ENCODE results near the gene SLC49A3. TPM values are rescaled to one million over a fixed set of nuclear protein-coding genes. Genes with fewer than 3 reads are reported as not detected.

The SLC49A3 gene
- total and polyA plus RNA-seq, 2 of the 13 experiments (the other 11 are each of a cell fraction or from before 2014, with no cell fraction given): 0.07 to 0.17 TPM

- TF ChIP-seq ZGPAT (CRISPR knock-in tag; IDR thresholded peaks at IDR 0.05) (0 out of 2 replicates have a peak, but pooled peaks have one; percentile 19), FOXM1 (CRISPR knock-in tag; IDR thresholded peaks at IDR 0.05) (0 out of 2 replicates have a peak, but pooled peaks have one; percentile 12), MTA1 (CRISPR knock-in tag; IDR thresholded peaks at IDR 0.05; ENCODE audit: borderline replicate concordance) (no peak), MTERF4 (CRISPR knock-in tag; IDR thresholded peaks at IDR 0.05) (no peak), ZNF780A (CRISPR knock-in tag; IDR thresholded peaks at IDR 0.05) (no peak), PPARG (CRISPR knock-in tag; conservative IDR thresholded peaks at IDR 0.05) (no peak), FOSL1 (CRISPR knock-in tag; IDR thresholded peaks at IDR 0.05; ENCODE audit: borderline replicate concordance) (no peak), ZNF615 (CRISPR knock-in tag; IDR thresholded peaks at IDR 0.05; ENCODE audit: borderline replicate concordance) (no peak), MXD3 (CRISPR knock-in tag; IDR thresholded peaks at IDR 0.05) (0 out of 2 replicates have a peak, but pooled peaks have one; percentile 20), RARG (CRISPR knock-in tag; IDR thresholded peaks at IDR 0.05; ENCODE audit: low read depth) (no peak), ZNF136 (CRISPR knock-in tag; IDR thresholded peaks at IDR 0.05; ENCODE audit: low read depth) (no peak), NCOA5 (CRISPR knock-in tag; IDR thresholded peaks at IDR 0.05) (no peak), CENPT (CRISPR knock-in tag; IDR thresholded peaks at IDR 0.05; ENCODE audit: low read depth) (no peak), KAT8 (CRISPR knock-in tag; IDR thresholded peaks at IDR 0.05) (no peak), PHF5A (CRISPR knock-in tag; IDR thresholded peaks at IDR 0.05; ENCODE audit: low read depth, unreplicated experiment) (no peak), ZNF207 (IDR thresholded peaks at IDR 0.05; ENCODE audit: borderline replicate concordance) (no peak), ZKSCAN5 (CRISPR knock-in tag; IDR thresholded peaks at IDR 0.05) (no peak)
- TF ChIP-seq, protein P1, sequence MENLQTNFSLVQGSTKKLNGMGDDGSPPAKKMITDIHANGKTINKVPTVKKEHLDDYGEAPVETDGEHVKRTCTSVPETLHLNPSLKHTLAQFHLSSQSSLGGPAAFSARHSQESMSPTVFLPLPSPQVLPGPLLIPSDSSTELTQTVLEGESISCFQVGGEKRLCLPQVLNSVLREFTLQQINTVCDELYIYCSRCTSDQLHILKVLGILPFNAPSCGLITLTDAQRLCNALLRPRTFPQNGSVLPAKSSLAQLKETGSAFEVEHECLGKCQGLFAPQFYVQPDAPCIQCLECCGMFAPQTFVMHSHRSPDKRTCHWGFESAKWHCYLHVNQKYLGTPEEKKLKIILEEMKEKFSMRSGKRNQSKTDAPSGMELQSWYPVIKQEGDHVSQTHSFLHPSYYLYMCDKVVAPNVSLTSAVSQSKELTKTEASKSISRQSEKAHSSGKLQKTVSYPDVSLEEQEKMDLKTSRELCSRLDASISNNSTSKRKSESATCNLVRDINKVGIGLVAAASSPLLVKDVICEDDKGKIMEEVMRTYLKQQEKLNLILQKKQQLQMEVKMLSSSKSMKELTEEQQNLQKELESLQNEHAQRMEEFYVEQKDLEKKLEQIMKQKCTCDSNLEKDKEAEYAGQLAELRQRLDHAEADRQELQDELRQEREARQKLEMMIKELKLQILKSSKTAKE (CRISPR knock-in tag; IDR thresholded peaks at IDR 0.05; ENCODE audit: borderline replicate concordance): peak; percentile 87; the same call in 1 of the 2 replicates
- TF ChIP-seq, protein P2, sequence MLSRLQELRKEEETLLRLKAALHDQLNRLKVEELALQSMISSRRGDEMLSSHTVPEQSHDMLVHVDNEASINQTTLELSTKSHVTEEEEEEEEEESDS (CRISPR knock-in tag; IDR thresholded peaks at IDR 0.05; ENCODE audit: borderline replicate concordance): no peak
- TF ChIP-seq, protein P3, sequence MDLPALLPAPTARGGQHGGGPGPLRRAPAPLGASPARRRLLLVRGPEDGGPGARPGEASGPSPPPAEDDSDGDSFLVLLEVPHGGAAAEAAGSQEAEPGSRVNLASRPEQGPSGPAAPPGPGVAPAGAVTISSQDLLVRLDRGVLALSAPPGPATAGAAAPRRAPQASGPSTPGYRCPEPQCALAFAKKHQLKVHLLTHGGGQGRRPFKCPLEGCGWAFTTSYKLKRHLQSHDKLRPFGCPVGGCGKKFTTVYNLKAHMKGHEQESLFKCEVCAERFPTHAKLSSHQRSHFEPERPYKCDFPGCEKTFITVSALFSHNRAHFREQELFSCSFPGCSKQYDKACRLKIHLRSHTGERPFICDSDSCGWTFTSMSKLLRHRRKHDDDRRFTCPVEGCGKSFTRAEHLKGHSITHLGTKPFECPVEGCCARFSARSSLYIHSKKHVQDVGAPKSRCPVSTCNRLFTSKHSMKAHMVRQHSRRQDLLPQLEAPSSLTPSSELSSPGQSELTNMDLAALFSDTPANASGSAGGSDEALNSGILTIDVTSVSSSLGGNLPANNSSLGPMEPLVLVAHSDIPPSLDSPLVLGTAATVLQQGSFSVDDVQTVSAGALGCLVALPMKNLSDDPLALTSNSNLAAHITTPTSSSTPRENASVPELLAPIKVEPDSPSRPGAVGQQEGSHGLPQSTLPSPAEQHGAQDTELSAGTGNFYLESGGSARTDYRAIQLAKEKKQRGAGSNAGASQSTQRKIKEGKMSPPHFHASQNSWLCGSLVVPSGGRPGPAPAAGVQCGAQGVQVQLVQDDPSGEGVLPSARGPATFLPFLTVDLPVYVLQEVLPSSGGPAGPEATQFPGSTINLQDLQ (CRISPR knock-in tag; IDR thresholded peaks at IDR 0.05): no peak
Measured at GRCh38 chr4:658681-659667, 30.0 kb downstream of the SLC49A3 start (continued).
